HG03159 (cell line): ENCODE data around the gene MOB1A.

Experiments used
- ATAC-seq: cut with Tn5 transposase; IDR thresholded peaks from one replicate; pipeline ENCODE4 v1.9.1; 2021; ENCODE audit warnings: mild to moderate bottlenecking, moderate library complexity; ENCODE audit not compliant: unreplicated experiment

MOB1A gene

DNA sequence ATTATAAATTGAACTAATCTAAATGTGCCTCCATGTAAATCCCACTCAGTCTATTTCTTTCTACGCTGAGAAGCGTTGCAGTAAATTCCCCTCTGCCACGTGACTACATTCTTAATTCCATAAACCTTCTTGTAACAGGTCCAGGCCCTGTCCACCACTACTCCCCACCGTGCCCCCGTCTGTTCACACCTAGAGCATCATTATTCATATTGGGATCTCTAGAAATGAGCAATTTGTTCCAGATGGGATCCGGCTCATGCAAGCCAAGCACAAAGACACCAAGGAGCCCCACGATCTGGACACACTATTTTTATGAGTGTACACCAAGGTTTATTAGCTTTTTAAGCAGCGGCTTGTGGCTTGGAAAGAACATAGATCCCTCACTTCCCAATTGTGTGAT lies 69.1 kb downstream of the MOB1A start:
- ATAC-seq, result no peak

DNA sequence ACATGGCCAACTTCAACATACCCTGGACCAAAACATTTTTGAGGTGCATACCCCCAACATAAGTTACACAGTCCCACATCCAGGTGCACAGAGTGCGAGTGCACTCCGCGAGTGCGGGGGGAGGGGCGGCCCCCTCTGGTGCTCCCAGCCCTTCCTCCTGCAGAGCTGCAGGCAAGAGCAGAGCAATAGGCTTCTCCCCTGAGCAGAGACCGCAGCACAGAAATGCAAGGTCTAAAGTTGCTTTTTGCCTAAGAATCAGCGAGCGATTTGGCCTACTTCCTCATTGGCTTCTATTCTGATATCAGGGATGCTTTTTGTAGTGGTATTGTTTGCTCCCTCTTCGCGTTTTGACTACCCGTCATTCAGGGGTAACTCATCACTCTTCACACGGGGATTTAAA lies 71.6 kb downstream of the MOB1A start:
- no peak for ATAC-seq

DNA sequence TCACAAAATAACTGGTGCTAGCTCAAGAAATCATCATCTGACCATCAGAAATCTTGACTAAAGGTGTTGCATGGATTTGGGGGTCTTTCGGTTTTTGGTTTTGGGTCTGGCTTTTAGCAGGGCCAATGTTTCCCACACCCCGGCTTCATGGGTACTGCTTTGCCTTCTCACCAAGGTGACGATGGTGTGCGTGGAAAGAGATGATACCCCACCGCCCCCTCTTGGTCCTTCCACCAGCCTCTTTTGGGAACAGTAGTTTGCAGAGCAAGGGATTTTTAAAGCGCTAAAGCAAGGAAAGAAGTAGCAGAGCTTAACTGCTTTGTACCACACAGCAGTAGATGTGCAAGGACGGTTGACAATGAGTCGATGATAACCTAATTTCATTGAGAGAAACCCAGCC lies 73.3 kb downstream of the MOB1A start:
- no peak for ATAC-seq

DNA sequence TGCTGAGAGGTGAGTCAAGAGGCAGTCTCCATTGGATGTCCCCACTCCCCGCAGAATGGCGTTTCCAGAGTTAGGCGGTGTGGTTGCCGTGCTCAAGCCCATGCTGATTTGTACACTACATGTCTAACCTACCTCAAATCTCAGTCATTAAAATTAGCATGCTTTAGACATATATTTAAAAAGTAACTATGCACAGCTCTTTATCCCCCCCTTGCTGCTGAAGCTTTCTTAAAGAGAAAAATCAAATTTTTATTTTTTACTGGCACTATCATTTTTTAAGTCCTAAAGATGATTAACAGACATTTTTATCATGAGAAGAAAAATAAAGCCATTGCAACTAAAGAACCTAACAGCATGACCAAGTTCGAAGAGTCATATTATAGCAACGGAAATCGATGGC lies 73.8 kb downstream of the MOB1A start:
- no peak for ATAC-seq

DNA sequence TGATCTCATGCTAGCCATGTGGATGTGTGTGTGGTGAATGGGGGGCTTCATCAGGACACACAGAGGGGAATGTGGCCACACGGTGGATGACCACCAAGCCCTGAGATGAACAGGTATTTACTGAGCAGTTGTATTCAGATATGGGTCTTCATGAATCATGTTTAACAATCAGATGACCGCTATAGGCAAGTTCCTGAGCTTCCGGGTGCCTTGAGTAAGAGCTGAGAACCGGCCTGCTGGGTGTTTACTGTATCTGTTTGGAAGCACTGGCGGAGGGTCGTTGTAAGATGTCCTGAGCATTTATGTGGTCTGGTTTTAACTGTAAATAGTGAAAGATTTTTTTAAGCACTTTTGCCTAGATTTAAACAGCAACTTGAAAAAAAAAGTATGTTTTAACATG lies 74.9 kb downstream of the MOB1A start:
- ATAC-seq, result no peak
